Esophagus squamous epithelium (tissue), 4 donors: ENCODE data around the gene RASL10B.

Experiments used
- CTCF ChIP-seq, 6 experiments: fragments of 450-650 bp in 4 of 6; fragments of 200-600 bp in 2 of 6; sonication (generic) in 2 of 6; IDR thresholded peaks; one replicate each; pipeline ENCODE4 v1.5.1; 2016 to 2019; ENCODE audit warnings: antibody characterized with exemption in 6 of 6, mild to moderate bottlenecking in 4 of 6, moderate library complexity in 4 of 6
- POLR2A ChIP-seq, 4 donors: fragments of 450-650 bp; IDR thresholded peaks; one replicate each; pipeline ENCODE4 v1.6.1; 2017; ENCODE audit warnings: antibody characterized with exemption in 4 of 4, mild to moderate bottlenecking in 4 of 4, moderate library complexity in 3 of 4

- no peak for TF ChIP-seq CTCF (IDR thresholded peaks at IDR 0.05)
- no peak for TF ChIP-seq POLR2A (IDR thresholded peaks at IDR 0.05)
These were observed 21.6 kb upstream of the RASL10B start for GRCh38 chr17:35709874-35710273.
